Osteocyte (in vitro differentiated cells): ENCODE measurements around the gene NOS1AP. TPM values are rescaled to one million over a fixed set of nuclear protein-coding genes. Genes with fewer than 3 reads are reported as not detected.
A peak's percentile ranks its signal among the peaks of the same experiment; 100 is the strongest.

ENCODE experiments used
- DNase-seq: peaks from one replicate; pipeline ENCODE4 v3.0.0; 2021; ENCODE audit warnings: mixed read lengths; ENCODE audit not compliant: unreplicated experiment; ENCODE audit errors: extremely low spot score
- H3K27ac Mint-ChIP-seq: one replicate; pipeline ENCODE4 v1.8.0; 2021; ENCODE audit warnings: mild to moderate bottlenecking, mixed read lengths; ENCODE audit not compliant: unreplicated experiment
- H3K27me3 Mint-ChIP-seq: one replicate; pipeline ENCODE4 v1.8.0; 2021; ENCODE audit warnings: mixed read lengths; ENCODE audit not compliant: unreplicated experiment
- H3K36me3 Mint-ChIP-seq: one replicate; pipeline ENCODE4 v1.8.0; 2021; ENCODE audit warnings: mixed read lengths; ENCODE audit not compliant: unreplicated experiment
- H3K4me1 Mint-ChIP-seq: one replicate; pipeline ENCODE4 v1.8.0; 2021; ENCODE audit warnings: mixed read lengths; ENCODE audit not compliant: unreplicated experiment
- H3K4me3 Mint-ChIP-seq: one replicate; pipeline ENCODE4 v1.8.0; 2021; ENCODE audit warnings: mild to moderate bottlenecking, moderate library complexity, mixed read lengths; ENCODE audit not compliant: unreplicated experiment
- H3K9me3 Mint-ChIP-seq: one replicate; pipeline ENCODE4 v1.8.0; 2021; ENCODE audit warnings: mixed read lengths; ENCODE audit not compliant: unreplicated experiment
- CTCF ChIP-seq: fragments of 200-600 bp; sonication (generic); IDR thresholded peaks from 2 replicates; pipeline ENCODE4 v1.5.0; 2021; ENCODE audit warnings: antibody characterized with exemption, mild to moderate bottlenecking, moderate library complexity
- total RNA-seq: library from RNA; stranded (reverse); gene quantifications from 2 replicates; pipeline ENCODE4 v1.2.1, GENCODE V29; 2021

NOS1AP gene
- total RNA-seq, 1 donor from 2014 or later = 2.5 TPM

- Mint-ChIP-seq H3K4me1 (peaks cover 13% of the 10 kb centered on the region), H3K4me3 (no peak overlapping the region), H3K27me3 (no peaks in the 10 kb centered on the region)
Observed at GRCh38 chr1:162353702-162354101, 284.2 kb downstream of the NOS1AP start.

GRCh38 chr1:162357681-162358266 lies 288.3 kb downstream of the NOS1AP start:
- no peaks in the 10 kb centered on the region for H3K9me3 Mint-ChIP-seq
- H3K4me3 Mint-ChIP-seq = no peak overlapping the region
- H3K36me3 Mint-ChIP-seq = no peaks in the 10 kb centered on the region
- H3K27me3 Mint-ChIP-seq = no peaks in the 10 kb centered on the region
- TF ChIP-seq CTCF = peak; percentile 36
- no peak overlapping the region for H3K27ac Mint-ChIP-seq
- no peaks in the 10 kb centered on the region for H3K4me1 Mint-ChIP-seq
- DNase-seq = no peak

More at GRCh38 chr1:162353702-162354101, 284.2 kb downstream of the NOS1AP start:
- no peak for DNase-seq
- H3K36me3 Mint-ChIP-seq = no peaks in the 10 kb centered on the region
- no peaks in the 10 kb centered on the region for H3K9me3 Mint-ChIP-seq
- H3K27ac Mint-ChIP-seq = no peak overlapping the region
- no peak for TF ChIP-seq CTCF

GRCh38 chr1:162358928-162359327 lies 289.4 kb downstream of the NOS1AP start:
- no peak for DNase-seq
- H3K36me3 Mint-ChIP-seq = no peaks in the 10 kb centered on the region
- no peaks in the 10 kb centered on the region for H3K9me3 Mint-ChIP-seq
- H3K27me3 Mint-ChIP-seq = no peaks in the 10 kb centered on the region
- H3K4me3 Mint-ChIP-seq = no peak overlapping the region
- TF ChIP-seq CTCF = no peak
- no peaks in the 10 kb centered on the region for H3K4me1 Mint-ChIP-seq
- H3K27ac Mint-ChIP-seq = no peak overlapping the region

DNA sequence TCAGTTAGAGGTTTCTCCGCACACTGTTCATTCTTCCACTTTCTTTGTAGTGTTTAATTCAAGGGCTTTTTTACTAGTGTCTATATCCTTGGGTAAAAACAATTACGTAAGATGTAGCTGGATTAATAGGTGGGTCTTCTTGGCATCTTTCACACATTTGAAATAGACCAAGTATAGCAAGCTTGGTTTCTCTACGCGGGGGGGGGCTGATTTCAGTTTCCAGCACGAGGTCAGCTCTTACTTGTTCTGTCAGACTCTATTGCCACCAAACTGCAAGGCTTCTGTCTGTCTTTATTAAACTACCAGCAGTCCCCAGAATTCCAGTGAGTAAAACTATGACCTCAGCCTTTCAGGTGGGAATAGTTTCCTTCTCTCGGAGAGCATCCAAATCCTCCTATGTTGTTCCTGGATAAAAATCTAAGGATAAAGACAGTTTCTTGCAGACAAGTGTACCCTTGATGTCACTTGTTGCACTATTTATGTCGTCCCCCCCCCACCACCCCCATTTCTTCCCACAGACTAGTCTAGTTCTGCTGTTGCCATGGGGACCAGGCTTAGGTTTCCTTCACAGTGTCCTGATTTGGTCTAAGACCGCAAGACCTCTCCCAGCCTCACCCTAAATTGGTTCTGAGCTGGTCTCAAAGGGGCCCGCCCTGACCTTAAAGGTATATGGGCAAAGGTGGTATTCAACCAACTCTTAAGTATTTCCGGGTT lies 290.2 kb downstream of the NOS1AP start:
- Mint-ChIP-seq H3K36me3 (no peaks in the 10 kb centered on the region), H3K4me3 (no peak overlapping the region)
- no peak for TF ChIP-seq CTCF

DNA sequence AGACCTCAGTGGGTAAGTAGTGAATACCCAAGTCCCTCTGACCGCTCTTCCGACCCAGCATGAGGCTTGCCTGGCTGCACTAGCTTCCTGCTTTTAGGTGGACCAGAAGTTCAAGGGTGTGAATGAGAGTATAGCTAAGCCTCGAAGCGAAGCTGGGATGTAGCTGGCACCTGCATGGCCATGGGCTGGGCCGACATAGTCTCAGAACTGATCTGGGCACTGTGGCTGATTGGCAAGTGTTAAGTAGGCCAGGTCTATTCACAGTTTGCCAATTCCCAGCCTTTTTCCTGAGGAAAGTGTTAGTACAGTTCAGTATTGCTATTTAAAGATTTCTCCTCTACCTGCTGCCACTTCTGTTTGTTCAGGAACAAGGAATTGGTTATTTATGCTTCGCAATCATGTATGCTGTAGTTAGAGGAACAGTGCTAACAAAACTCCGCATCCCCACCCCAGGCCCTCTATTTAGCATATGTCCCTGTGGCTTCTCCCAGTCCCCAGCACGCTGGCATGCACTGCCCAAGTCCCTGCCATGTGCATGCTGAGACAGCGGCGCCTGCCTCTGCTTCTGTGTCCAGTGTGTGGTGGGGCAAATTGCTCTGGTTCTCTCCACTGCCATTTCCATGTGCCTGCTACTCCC lies 290.9 kb downstream of the NOS1AP start:
- Mint-ChIP-seq H3K4me1 (no peaks in the 10 kb centered on the region), H3K27ac (no peak overlapping the region), H3K36me3 (no peaks in the 10 kb centered on the region), H3K9me3 (no peaks in the 10 kb centered on the region), H3K4me3 (no peak overlapping the region), H3K27me3 (no peaks in the 10 kb centered on the region)
- DNase-seq = no peak
- no peak for TF ChIP-seq CTCF

More for the DNA sequence above, 290.2 kb downstream of the NOS1AP start:
- Mint-ChIP-seq H3K27me3 (no peaks in the 10 kb centered on the region), H3K27ac (no peak overlapping the region), H3K4me1 (no peaks in the 10 kb centered on the region), H3K9me3 (no peaks in the 10 kb centered on the region)
- no peak for DNase-seq
